A673 (cell line): ENCODE measurements around the gene PLXNB3. TPM values are rescaled to one million over a fixed set of nuclear protein-coding genes. Genes with fewer than 3 reads are reported as not detected.
"Not testable (repeated sequence)": the region's sequence is repeated elsewhere in the genome, so short reads cannot be mapped to it uniquely, and the experiment has no call there.

ENCODE experiments used
- BruUV-seq: library from RNA; stranded (reverse); fragments of 400-500 nt; replicated peaks from 2 replicates; lab custom pipeline; 2021; lab: Mats Ljungman, UMichigan
- CTCF ChIA-PET: fragments of 300-600 bp; sonication (Branson Sonifier 250); formaldehyde crosslinking; loops from one replicate; lab custom pipeline; 2022; ENCODE audit warnings: antibody characterized with exemption; lab: Charles Lee
- POLR2A ChIA-PET: fragments of 300-600 bp; sonication (Branson Sonifier 250); formaldehyde crosslinking; loops from one replicate; lab custom pipeline; 2022; ENCODE audit warnings: antibody characterized with exemption; ENCODE audit not compliant: low non-redundant PET; lab: Charles Lee
- DNase-seq: peaks from one replicate; pipeline ENCODE4 v3.0.0-alpha.2; 2015; ENCODE audit warnings: low spot score
- H3K27ac ChIP-seq: fragments of 200-600 bp; sonication (generic); 2 replicates; pipeline ENCODE4 v1.5.1; 2016; ENCODE audit warnings: mixed run types, low read depth, mild to moderate bottlenecking, mixed read lengths, antibody characterized with exemption, low read length; ENCODE audit not compliant: poor library complexity, severe bottlenecking
- H3K27me3 ChIP-seq: fragments of 200-600 bp; sonication (generic); replicated peaks from 2 replicates; pipeline ENCODE4 v1.6.1; 2017; ENCODE audit warnings: mixed run types, low read depth, mild to moderate bottlenecking, mixed read lengths, antibody characterized with exemption, low read length; ENCODE audit not compliant: insufficient read depth, poor library complexity
- H3K36me3 ChIP-seq: fragments of 200-600 bp; sonication (generic); 2 replicates; pipeline ENCODE4 v1.6.1; 2016; ENCODE audit warnings: mixed run types, mild to moderate bottlenecking, mixed read lengths, antibody characterized with exemption, low read length; ENCODE audit not compliant: insufficient read depth, poor library complexity, severe bottlenecking
- H3K4me1 ChIP-seq: fragments of 200-600 bp; sonication (generic); 2 replicates; pipeline ENCODE4 v1.6.1; 2017; ENCODE audit warnings: mixed run types, mild to moderate bottlenecking, mixed read lengths, antibody characterized with exemption, low read length; ENCODE audit not compliant: insufficient read depth, poor library complexity, severe bottlenecking
- H3K4me3 ChIP-seq: fragments of 200-600 bp; sonication (generic); 2 replicates; pipeline ENCODE4 v1.5.1; 2016; ENCODE audit warnings: low read depth, mixed run types, mild to moderate bottlenecking, mixed read lengths, low read length; ENCODE audit not compliant: poor library complexity, severe bottlenecking
- H3K9me3 ChIP-seq: fragments of 200-600 bp; sonication (generic); 2 replicates; pipeline ENCODE4 v1.6.1; 2016; ENCODE audit warnings: mixed run types, low read depth, mild to moderate bottlenecking, mixed read lengths, antibody characterized with exemption, low read length; ENCODE audit not compliant: poor library complexity, severe bottlenecking
- EZH2 ChIP-seq: fragments of 200-600 bp; sonication (generic); IDR thresholded peaks from 2 replicates; pipeline ENCODE4 v1.6.1; 2017; ENCODE audit warnings: borderline replicate concordance, low read depth, mild to moderate bottlenecking, mixed read lengths, antibody characterized with exemption, low read length; ENCODE audit not compliant: poor library complexity, severe bottlenecking
- intact Hi-C: fragments of 100-400 bp; cut with micrococcal nuclease; formaldehyde crosslinking; loops from one replicate; pipeline ENCODE4 v1.10.0; 2022; ENCODE audit not compliant: unreplicated experiment
- total RNA-seq: library from RNA; stranded (reverse); gene quantifications from 2 replicates; pipeline ENCODE4 v1.2.3, GENCODE V29; 2021

Gene PLXNB3
- total RNA-seq, 1 experiment from 2014 or later: not detected

GRCh38 chrX:153741446-153741845, 22.6 kb upstream of the PLXNB3 start:
- no peak for TF ChIP-seq EZH2
- H3K9me3 ChIP-seq: no peaks in the 10 kb centered on the region

GRCh38 chrX:153742111-153742510, 21.9 kb upstream of the PLXNB3 start:
- H3K4me1 ChIP-seq, CTCF ChIA-PET, intact Hi-C loops, H3K36me3 ChIP-seq, H3K27ac ChIP-seq, DNase-seq, H3K9me3 ChIP-seq, BruUV-seq, POLR2A ChIA-PET, H3K27me3 ChIP-seq, H3K4me3 ChIP-seq: not testable (repeated sequence)

More at GRCh38 chrX:153741446-153741845, 22.6 kb upstream of the PLXNB3 start:
- Histone ChIP-seq H3K27me3 (no peaks in the 10 kb centered on the region), H3K27ac (no peak overlapping the region), H3K4me1 (no peaks in the 10 kb centered on the region), H3K4me3 (no peak overlapping the region), H3K36me3 (no peaks in the 10 kb centered on the region)
- POLR2A ChIA-PET: no interaction called here
- CTCF ChIA-PET: no interaction called here
- no peak for DNase-seq
- BruUV-seq: no TSS peak
- intact Hi-C loops: no loop called here

- intact Hi-C loops, POLR2A ChIA-PET, DNase-seq, H3K36me3 ChIP-seq, H3K4me3 ChIP-seq, H3K27ac ChIP-seq, H3K9me3 ChIP-seq, BruUV-seq, H3K4me1 ChIP-seq, CTCF ChIA-PET, H3K27me3 ChIP-seq: not testable (repeated sequence)
Measured at GRCh38 chrX:153742796-153743467, 21.1 kb upstream of the PLXNB3 start.

- BruUV-seq, H3K27ac ChIP-seq, H3K9me3 ChIP-seq, H3K27me3 ChIP-seq, CTCF ChIA-PET, intact Hi-C loops, H3K4me1 ChIP-seq, H3K36me3 ChIP-seq, POLR2A ChIA-PET: not testable (repeated sequence)
- H3K4me3 ChIP-seq: peak overlapping the region; percentile 20
- peak; percentile 45 for DNase-seq
Measured at GRCh38 chrX:153743468-153744209, 20.4 kb upstream of the PLXNB3 start.
